Measurements from ENCODE around the gene HELT.
A peak's percentile ranks its signal among the peaks of the same experiment; 100 is the strongest.
"Not testable (repeated sequence)": the region's sequence is repeated elsewhere in the genome, so short reads cannot be mapped to it uniquely, and the experiment has no call there.

Gene HELT

GRCh38 chr4:184980261-184980660 is 38.0 kb upstream of the HELT start:
- no peak for ATAC-seq
- TF ChIP-seq ARNTL (CRISPR knock-in tag; IDR thresholded peaks at IDR 0.05; ENCODE audit: borderline replicate concordance, low read depth), result no peak
- no peak for TF ChIP-seq TCF4 (CRISPR knock-in tag; IDR thresholded peaks at IDR 0.05; ENCODE audit: borderline replicate concordance)
- TF ChIP-seq CSDC2 (CRISPR knock-in tag; IDR thresholded peaks at IDR 0.05), result no peak
- no peak for TF ChIP-seq ZNF8 (CRISPR knock-in tag; IDR thresholded peaks at IDR 0.05)
- no peak for TF ChIP-seq ZFP3 (CRISPR knock-in tag; IDR thresholded peaks at IDR 0.05)

- ATAC-seq, result peak; percentile 88
- no peak for TF ChIP-seq ARNTL (CRISPR knock-in tag; IDR thresholded peaks at IDR 0.05; ENCODE audit: borderline replicate concordance, low read depth)
- TF ChIP-seq TCF4 (CRISPR knock-in tag; IDR thresholded peaks at IDR 0.05; ENCODE audit: borderline replicate concordance), result no peak
- TF ChIP-seq CREB5 (CRISPR knock-in tag; IDR thresholded peaks at IDR 0.05; ENCODE audit: low read depth), result no peak
- TF ChIP-seq ZNF565 (CRISPR knock-in tag; conservative IDR thresholded peaks at IDR 0.05; ENCODE audit: low read depth), result no peak
- TF ChIP-seq CSRNP3 (CRISPR knock-in tag; IDR thresholded peaks at IDR 0.05), result no peak
- no peak for TF ChIP-seq ZNF8 (CRISPR knock-in tag; IDR thresholded peaks at IDR 0.05)
- no peak for TF ChIP-seq ZNF70 (CRISPR knock-in tag; IDR thresholded peaks at IDR 0.05)
- TF ChIP-seq TOX (CRISPR knock-in tag; IDR thresholded peaks at IDR 0.05; ENCODE audit: borderline replicate concordance), result no peak
Observed at GRCh38 chr4:184983672-184984356, 34.5 kb upstream of the HELT start.

- ATAC-seq, result no peak
- no peak for TF ChIP-seq CREB5 (CRISPR knock-in tag; IDR thresholded peaks at IDR 0.05; ENCODE audit: low read depth)
- no peak for TF ChIP-seq PATZ1 (CRISPR knock-in tag; IDR thresholded peaks at IDR 0.05; ENCODE audit: borderline replicate concordance)
- TF ChIP-seq ZFP30 (CRISPR knock-in tag; IDR thresholded peaks at IDR 0.05), result no peak
- TF ChIP-seq ZFP3 (CRISPR knock-in tag; IDR thresholded peaks at IDR 0.05), result no peak
Observed at GRCh38 chr4:184987493-184988031, 30.7 kb upstream of the HELT start.

- TF ChIP-seq ISL1 (CRISPR knock-in tag; IDR thresholded peaks at IDR 0.05), result no peak
- TF ChIP-seq ZFP30 (CRISPR knock-in tag; IDR thresholded peaks at IDR 0.05), result no peak
- no peak for TF ChIP-seq ZFP3 (CRISPR knock-in tag; IDR thresholded peaks at IDR 0.05)
- no peak for TF ChIP-seq BACH2 (CRISPR knock-in tag; IDR thresholded peaks at IDR 0.05; ENCODE audit: borderline replicate concordance)
- no peak for TF ChIP-seq SNAI2 (CRISPR knock-in tag; IDR thresholded peaks at IDR 0.05)
- TF ChIP-seq ESRRG (CRISPR knock-in tag; IDR thresholded peaks at IDR 0.05), result no peak
- no peak for TF ChIP-seq TOX (CRISPR knock-in tag; IDR thresholded peaks at IDR 0.05; ENCODE audit: borderline replicate concordance)
- TF ChIP-seq ZNF70 (CRISPR knock-in tag; IDR thresholded peaks at IDR 0.05), result no peak
- no peak for TF ChIP-seq CREB5 (CRISPR knock-in tag; IDR thresholded peaks at IDR 0.05; ENCODE audit: low read depth)
- TF ChIP-seq GLIS3 (CRISPR knock-in tag; IDR thresholded peaks at IDR 0.05), result no peak
- no peak for TF ChIP-seq CSRNP3 (CRISPR knock-in tag; IDR thresholded peaks at IDR 0.05)
- TF ChIP-seq RARB (CRISPR knock-in tag; IDR thresholded peaks at IDR 0.05), result no peak
- TF ChIP-seq ARNTL (CRISPR knock-in tag; IDR thresholded peaks at IDR 0.05; ENCODE audit: borderline replicate concordance, low read depth), result no peak
- TF ChIP-seq TCF4 (CRISPR knock-in tag; IDR thresholded peaks at IDR 0.05; ENCODE audit: borderline replicate concordance), result no peak
- no peak for TF ChIP-seq ZNF565 (CRISPR knock-in tag; conservative IDR thresholded peaks at IDR 0.05; ENCODE audit: low read depth)
Observed at GRCh38 chr4:184988611-184989010, 29.7 kb upstream of the HELT start.

GRCh38 chr4:184989283-184989682 is 29.0 kb upstream of the HELT start:
- ATAC-seq, result not testable (repeated sequence)

More at GRCh38 chr4:184988611-184989010, 29.7 kb upstream of the HELT start:
- ATAC-seq, result no peak

GRCh38 chr4:184990131-184990530 is 28.2 kb upstream of the HELT start:
- ATAC-seq, result not testable (repeated sequence)
